DND-41 (cell line): ENCODE data around the gene NCOR2.

ENCODE experiments used
- ATAC-seq: fragments of 200-7000 bp; cut with Tn5 transposase; 3 replicates; pipeline ENCODE4 v1.9.1; 2021; ENCODE audit warnings: low read depth; ENCODE audit not compliant: insufficient read depth
- DNase-seq: peaks from one replicate; pipeline ENCODE4 v3.0.0-alpha.2; 2020
- H2AFZ ChIP-seq: 2 replicates; pipeline ENCODE4 v1.6.0; 2012; ENCODE audit warnings: low read depth, low read length
- H3K27ac ChIP-seq: 2 replicates; pipeline ENCODE4 v1.5.1; 2012; ENCODE audit warnings: low read length, inconsistent platforms
- H3K27me3 ChIP-seq: fragments of 200-600 bp; sonication (generic); 2 replicates; pipeline ENCODE4 v1.6.0; 2012; ENCODE audit warnings: low read length, mild to moderate bottlenecking, inconsistent platforms; ENCODE audit not compliant: insufficient read depth, poor library complexity
- H3K36me3 ChIP-seq: 2 replicates; pipeline ENCODE4 v1.5.1; 2012; ENCODE audit warnings: low read length, inconsistent platforms; ENCODE audit not compliant: insufficient read depth
- H3K4me1 ChIP-seq: 2 replicates; pipeline ENCODE4 v1.5.1; 2012; ENCODE audit warnings: mild to moderate bottlenecking, low read length; ENCODE audit not compliant: insufficient read depth
- H3K4me2 ChIP-seq: 2 replicates; pipeline ENCODE4 v1.6.0; 2012; ENCODE audit warnings: mild to moderate bottlenecking, moderate library complexity, low read length, inconsistent platforms; ENCODE audit not compliant: insufficient read depth
- H3K4me3 ChIP-seq, 2 experiments: fragments of 200-600 bp in 1 of 2; shearing (Covaris generic) in 1 of 2; 2 replicates each; pipeline ENCODE4 v1.5.1; 2012 to 2016; ENCODE audit warnings: inconsistent platforms in 2 of 2, low read length in 2 of 2, mild to moderate bottlenecking in 2 of 2, low read depth in 1 of 2, moderate library complexity in 1 of 2
- H3K79me2 ChIP-seq: 2 replicates; pipeline ENCODE4 v1.6.0; 2012; ENCODE audit warnings: low read length, inconsistent platforms; ENCODE audit not compliant: insufficient read depth
- H3K9ac ChIP-seq: 2 replicates; pipeline ENCODE4 v1.6.0; 2012; ENCODE audit warnings: low read depth, mild to moderate bottlenecking, inconsistent platforms, low read length, moderate library complexity
- H3K9me3 ChIP-seq: 2 replicates; pipeline ENCODE4 v1.5.1; 2012; ENCODE audit warnings: low read length, moderate library complexity, mild to moderate bottlenecking, inconsistent platforms; ENCODE audit not compliant: insufficient read depth, severe bottlenecking
- H4K20me1 ChIP-seq: 2 replicates; pipeline ENCODE4 v1.6.0; 2012; ENCODE audit warnings: low read length; ENCODE audit not compliant: insufficient read depth
- CTCF ChIP-seq: IDR thresholded peaks from 2 replicates; pipeline ENCODE4 v1.5.1; 2012; ENCODE audit warnings: borderline replicate concordance, low read length, moderate library complexity, mild to moderate bottlenecking; ENCODE audit not compliant: poor library complexity, severe bottlenecking; ENCODE audit errors: extremely low read depth
- EZH2 ChIP-seq: IDR thresholded peaks from 3 replicates; pipeline ENCODE4 v1.6.1; 2012; ENCODE audit warnings: borderline replicate concordance, low read depth, mild to moderate bottlenecking, moderate library complexity, low read length, inconsistent platforms; ENCODE audit not compliant: severe bottlenecking

The NCOR2 gene

GRCh38 chr12:124562796-124563181 is 4.6 kb downstream of the NCOR2 start:
- TF ChIP-seq EZH2: no peak
- no peak for TF ChIP-seq CTCF
- peaks cover 14% of the 10 kb centered on the region for H3K4me1 ChIP-seq
- peaks cover 95% of the 10 kb centered on the region for H3K79me2 ChIP-seq
- H3K9me3 ChIP-seq: no peaks in the 10 kb centered on the region
- no peak overlapping the region for H3K4me3 ChIP-seq
- no peaks in the 10 kb centered on the region for H3K27me3 ChIP-seq
- no peak overlapping the region for H3K27ac ChIP-seq
- peaks cover 85% of the 10 kb centered on the region for H4K20me1 ChIP-seq
- no peak overlapping the region for H3K9ac ChIP-seq
- no peaks in the 10 kb centered on the region; the same call in 1 of the 2 replicates for H3K36me3 ChIP-seq
- no peak overlapping the region for H2AFZ ChIP-seq
- ATAC-seq (no peak), DNase-seq (no peak)
- no peak overlapping the region for H3K4me2 ChIP-seq

- DNase-seq: no peak
- no peak for ATAC-seq
- Histone ChIP-seq H4K20me1 (peaks cover 91% of the 10 kb centered on the region), H3K27me3 (no peaks in the 10 kb centered on the region), H3K79me2 (peaks cover 99% of the 10 kb centered on the region), H3K4me1 (peaks cover 12% of the 10 kb centered on the region), H3K4me3 (no peak overlapping the region), H3K27ac (no peak overlapping the region), H3K9ac (no peak overlapping the region), H3K4me2 (no peak overlapping the region), H3K9me3 (no peaks in the 10 kb centered on the region), H2AFZ (no peak overlapping the region), H3K36me3 (no peaks in the 10 kb centered on the region; the same call in 1 of the 2 replicates)
- TF ChIP-seq CTCF (no peak), EZH2 (no peak)
Observed at GRCh38 chr12:124562018-124562795, 5.2 kb downstream of the NCOR2 start.

GRCh38 chr12:124561231-124561630 is 6.2 kb downstream of the NCOR2 start:
- Histone ChIP-seq H2AFZ (no peak overlapping the region), H4K20me1 (peaks cover 97% of the 10 kb centered on the region), H3K4me1 (peaks cover 12% of the 10 kb centered on the region), H3K9ac (no peak overlapping the region), H3K27me3 (no peaks in the 10 kb centered on the region), H3K4me2 (no peak overlapping the region), H3K4me3 (no peak overlapping the region), H3K36me3 (no peaks in the 10 kb centered on the region; the same call in 1 of the 2 replicates), H3K79me2 (peaks cover 99% of the 10 kb centered on the region), H3K9me3 (no peaks in the 10 kb centered on the region), H3K27ac (no peak overlapping the region)
- DNase-seq: no peak
- no peak for TF ChIP-seq CTCF
- TF ChIP-seq EZH2: no peak
- no peak for ATAC-seq
